Activated CD8-positive, alpha-beta memory T cell treated with anti-CD3 and anti-CD28 coated beads for 1 hour (primary cell): Measurements from ENCODE around the gene REC8.
"Not testable (repeated sequence)": the region's sequence is repeated elsewhere in the genome, so short reads cannot be mapped to it uniquely, and the experiment has no call there.

Experiments used
- DNase-seq, 2 donors: peaks; one replicate each; pipeline ENCODE4 v3.0.0-alpha.2; 2020; ENCODE audit warnings: low read depth in 1 of 2; ENCODE audit errors: extremely low read depth in 1 of 2

Gene REC8

DNA sequence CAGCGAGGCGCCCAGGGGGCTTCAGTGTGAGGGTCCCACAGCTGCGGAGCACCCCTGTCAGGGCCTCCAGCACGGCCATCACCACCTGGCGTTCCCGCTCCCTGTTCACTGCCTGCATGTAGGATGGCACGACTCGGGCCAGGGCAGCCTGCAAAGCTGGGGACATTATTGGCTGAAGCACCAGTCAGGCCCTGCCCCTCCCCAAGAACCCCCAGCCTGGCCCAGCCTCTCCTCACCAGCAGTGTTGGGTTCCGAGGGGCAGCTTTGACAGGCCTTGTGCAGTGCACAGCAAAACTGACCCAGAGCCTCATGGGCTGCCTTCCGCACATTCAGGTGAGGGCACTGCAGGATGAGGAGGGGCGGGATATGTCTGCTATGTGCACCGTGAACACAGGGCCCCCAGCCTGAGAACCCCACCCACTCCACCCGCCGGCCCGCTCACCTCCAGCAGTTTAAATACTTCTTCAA is 11.2 kb downstream of the REC8 start:
- no peak for DNase-seq

DNA sequence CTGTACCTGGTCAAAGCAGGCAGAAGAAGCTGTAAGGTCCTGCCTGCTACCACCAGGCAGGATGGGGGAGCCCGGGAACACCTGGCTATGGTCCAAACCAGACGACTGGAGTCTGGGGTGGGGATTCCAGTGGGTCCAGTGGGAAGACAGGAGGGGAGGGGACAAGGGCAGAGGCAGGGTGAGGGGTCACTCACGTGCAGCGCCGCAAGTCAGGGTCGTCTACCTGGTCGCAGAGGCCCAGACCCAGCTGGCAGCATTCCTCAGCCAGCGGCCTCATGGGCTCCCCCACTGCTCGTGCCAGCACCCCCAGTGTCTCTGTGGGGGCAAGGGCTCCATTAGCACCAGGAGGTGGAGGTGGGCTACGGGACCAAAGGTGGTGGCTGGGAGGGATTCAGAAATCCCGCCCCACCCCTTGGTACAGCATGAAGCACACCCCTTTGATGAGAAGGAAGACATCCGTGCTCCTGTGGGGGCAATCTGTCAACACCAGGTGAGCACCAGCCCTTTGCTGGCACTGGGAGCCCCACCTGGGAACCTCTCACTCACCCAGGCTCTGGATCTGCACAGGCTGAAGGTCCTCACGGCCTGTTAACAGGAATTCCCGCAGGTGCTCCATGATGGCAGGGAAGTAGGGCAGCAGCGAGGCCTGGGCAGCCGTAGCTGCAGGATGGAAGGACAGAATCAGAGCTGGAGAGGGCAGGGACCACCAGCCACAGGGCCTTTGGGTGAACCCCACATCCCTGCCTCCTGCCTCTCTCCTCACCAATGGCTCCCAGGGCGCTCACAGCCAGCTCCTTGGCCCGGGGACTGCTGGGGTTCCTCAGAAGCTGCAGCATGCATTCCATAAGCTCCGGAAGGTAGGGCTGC is 12.5 kb downstream of the REC8 start:
- no peak for DNase-seq

DNA sequence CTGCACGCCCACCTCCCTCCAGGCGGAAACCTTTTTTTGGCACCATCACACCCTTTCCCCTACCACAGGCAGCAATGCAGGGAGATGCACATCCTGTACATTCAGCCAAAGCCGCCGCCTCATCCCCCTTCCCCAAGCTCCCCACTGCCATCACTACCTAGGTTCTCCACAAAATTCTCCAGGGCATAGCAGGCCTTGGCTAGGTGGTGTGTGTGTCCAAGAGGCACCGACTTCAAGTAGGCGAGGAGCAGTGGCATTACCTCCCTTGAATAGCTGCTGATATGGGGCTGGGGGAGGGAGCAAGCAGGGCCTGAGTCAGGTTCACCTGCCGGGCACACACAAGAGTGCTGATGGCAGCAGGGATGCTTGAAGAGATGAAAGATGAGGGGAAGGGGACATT is 13.1 kb downstream of the REC8 start:
- DNase-seq, result no peak

DNA sequence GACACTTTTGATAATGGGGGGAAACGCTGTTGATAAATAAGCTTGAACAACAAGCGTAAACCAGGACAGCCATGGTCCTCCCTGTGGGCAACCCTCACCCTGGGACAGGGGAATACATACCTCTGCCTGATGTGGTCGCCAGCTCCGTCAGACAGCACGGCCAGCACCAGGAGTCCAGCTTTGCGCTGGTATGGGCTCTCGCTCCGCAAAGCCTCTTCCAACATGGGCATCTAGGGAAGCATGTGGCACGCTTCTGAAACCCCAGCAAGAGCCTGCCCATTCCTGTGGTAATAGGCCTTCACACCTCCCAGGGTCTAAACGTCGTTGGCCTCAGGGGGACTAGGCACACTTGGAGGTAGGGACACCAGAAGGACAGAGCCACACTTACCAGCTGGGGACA is 13.9 kb downstream of the REC8 start:
- no peak for DNase-seq

DNA sequence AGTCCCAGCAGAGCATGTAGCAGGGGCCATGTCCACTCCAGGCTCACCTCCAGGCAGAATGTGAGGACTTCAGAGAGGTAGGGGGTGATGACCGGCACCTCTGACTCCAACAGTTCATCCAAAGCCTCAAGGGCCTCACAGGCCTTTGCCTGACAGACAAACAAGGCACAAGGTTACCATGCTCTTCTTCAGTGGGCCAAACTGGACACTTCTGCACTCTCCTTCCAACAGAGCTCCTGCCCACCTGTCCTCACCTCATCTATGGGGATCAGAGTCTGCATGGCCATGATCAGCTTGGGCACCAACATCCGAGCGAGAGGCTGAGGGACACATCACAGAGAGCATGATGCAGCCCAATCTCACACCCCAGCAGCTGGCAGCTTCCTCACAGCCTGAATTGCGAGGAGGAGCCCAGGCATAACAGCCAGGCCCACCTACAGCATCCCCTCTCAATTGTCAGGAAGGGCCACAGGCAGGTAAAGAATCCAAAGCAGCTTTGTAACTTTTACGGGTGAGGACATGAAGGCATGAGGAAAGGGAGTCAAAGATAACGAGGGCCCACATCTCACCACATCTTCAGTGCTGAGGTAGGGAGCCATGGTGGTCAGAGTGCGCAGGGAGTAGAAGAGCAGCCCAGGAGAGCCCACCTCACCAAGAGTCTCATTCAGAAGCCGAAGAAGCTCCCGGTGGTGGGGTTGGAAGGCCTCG is 15.1 kb downstream of the REC8 start:
- no peak for DNase-seq

DNA sequence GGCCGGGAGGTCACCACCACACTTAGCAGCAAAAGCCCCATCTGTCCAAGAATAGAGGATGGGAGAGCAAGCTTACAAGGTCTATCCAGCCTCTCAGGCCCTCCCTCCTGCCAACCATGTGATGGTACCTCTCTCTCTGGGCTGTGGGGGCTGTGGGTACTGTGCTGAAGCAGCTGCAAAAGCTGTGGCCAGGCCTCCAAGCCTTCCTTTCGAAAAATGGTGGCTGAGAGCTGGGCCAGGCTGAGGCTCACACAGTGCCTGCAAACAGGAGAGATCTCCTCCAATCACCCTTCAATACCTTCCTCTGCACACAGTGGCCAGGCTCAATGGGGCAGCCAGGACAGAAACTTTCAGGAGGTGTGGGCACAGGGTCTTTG is 15.6 kb downstream of the REC8 start:
- no peak for DNase-seq

DNA sequence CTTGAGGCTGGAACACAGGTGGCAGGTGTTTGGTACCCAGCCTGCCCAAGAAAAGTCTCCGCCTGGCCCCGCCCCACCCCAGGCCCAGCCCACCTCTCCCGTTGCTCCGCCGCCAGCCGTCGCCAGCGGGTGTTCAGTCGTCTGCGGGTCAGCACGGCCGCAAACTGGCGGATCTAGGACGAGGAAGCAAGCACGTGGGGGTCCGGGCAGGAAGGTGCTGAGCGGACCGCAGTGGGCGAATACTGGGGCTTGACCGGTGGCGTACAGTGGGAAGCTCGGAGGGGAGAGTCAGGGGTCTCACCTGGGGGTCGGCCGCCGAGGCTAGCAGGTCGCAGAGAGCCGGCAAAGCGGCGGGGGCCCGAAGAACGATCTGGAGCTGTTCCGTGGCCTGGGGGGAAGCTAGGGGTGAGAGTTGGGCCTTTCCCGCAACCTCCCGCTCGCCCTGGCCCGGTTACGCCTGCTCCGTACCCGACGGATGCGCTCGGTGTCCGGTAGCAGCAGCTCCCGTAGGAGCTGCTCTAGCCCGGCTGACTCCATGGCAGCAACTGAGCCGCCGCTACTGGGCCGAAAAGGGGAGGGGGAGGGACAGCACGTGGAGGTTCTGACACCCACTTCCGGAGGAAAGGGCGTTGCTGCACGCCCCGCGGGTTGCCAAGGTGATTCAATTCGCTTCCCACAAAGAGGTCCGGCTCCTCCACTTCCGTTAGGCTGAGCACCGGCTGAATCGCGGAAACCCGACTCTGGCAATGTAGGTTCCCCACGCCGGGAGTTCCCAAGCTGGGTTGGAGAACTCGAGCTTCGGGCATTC is 16.6 kb downstream of the REC8 start, which contains the start of gene IPO4:
IPO4 (minus strand) TSS at position 566 of the 808 bp plus-strand sequence; CDS start at position 537, 29 bp downstream.
- DNase-seq, result peak; percentile 89 to 91

DNA sequence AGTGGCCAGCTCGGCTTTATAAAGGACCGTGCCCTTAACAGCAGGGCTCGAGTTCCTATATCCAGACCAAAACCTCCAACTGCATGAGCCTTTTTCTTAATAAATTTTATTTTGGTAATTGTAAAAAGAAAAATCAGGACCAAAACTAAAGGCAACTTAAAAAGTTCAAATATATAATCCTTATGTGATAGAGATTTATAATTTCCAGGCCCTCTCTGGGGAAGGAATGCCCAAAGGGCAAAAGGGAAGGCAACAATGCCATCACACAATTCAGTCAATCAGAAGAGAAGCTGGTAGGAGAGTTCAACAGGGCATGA is 17.1 kb downstream of the REC8 start:
- DNase-seq, result no peak

DNA sequence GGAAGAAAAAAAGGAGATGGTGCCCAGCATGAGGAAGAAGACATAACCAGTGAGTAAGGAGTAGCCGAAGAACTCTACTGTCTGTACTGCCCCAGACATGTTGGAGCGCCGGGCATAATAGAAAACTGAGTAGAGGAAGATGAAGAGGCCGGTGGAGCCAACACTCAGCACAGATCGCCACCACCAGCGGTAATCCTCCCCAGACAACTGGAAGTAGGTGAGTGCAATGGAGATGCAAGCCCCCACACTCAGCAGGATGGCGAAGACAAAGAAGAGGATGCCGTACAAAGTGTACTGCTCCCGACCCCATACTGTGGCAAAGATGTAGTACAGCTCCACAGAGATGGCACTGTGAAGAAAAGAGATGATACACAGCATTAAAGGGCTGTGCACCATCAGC is 17.6 kb downstream of the REC8 start:
- DNase-seq, result no peak

DNA sequence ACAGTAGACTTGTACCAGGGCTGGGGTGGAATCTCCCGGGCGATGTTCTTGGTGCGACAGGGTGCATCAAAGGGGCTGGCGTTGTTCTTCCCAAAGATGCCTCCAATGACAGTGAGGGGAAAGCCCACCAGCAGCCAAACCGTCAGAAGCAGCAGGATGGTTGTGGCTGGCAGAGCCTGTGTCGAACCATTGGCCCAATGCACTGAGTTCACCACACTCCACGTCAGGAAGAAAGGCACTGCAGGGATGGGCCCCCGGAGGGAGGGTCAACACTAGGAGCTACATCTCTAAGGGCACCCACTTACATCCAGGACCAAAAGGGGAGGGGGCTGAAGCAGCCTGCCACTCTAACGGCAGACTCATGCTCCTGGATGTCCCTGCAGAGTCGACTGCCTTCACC is 18.5 kb downstream of the REC8 start:
- DNase-seq, result no peak

DNA sequence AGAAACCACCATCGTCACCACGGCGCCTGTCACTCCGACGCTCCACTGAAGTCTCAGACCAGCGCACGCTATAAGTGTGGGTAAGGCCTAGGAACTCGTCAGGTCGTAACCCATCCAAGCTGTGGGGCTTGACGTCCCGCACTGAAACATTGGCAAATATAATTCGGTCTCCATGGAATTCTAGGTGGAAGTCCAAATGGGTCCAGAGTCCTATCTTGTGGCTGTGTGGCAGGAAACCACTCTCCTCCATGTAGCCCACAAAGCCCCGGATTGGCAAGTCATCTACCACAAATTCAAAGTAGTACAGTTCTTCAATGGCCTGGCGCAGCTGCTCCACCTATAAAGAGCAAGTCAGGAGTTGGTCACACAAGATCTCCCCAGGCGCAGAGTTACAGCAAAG is 21.1 kb downstream of the REC8 start:
- no peak for DNase-seq

DNA sequence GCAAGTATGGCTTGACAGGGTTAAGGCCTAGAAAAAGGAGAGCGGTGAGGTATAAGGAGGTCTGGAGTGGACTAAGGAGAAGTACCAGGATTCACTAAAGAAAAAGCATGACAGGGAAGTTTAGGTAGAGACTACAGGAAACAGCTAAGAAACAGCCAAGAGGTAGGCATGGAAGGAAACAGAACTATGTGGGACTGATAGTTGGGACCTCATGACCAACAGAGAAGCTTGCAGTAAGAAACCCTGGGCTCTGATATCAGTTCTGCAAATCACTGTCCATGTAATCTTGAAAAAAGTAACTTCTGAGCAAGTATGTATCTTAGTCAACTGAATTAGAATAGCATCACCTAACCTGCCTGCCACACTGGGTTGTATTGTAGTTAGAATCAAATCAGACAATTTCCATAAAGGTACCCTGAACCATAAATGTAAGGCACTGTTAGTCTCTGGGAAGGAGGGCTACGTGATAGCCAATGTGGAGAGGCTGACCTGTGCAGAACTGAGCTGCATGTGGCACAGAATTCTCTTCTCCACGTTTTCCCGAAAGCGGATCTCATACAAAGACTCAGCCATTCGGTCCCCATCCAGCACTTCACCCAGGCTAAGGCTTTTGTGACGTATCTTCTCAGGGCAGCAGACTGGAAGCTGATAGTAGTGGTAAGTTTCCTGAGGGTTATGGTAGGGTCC is 22.4 kb downstream of the REC8 start:
- no peak for DNase-seq

DNA sequence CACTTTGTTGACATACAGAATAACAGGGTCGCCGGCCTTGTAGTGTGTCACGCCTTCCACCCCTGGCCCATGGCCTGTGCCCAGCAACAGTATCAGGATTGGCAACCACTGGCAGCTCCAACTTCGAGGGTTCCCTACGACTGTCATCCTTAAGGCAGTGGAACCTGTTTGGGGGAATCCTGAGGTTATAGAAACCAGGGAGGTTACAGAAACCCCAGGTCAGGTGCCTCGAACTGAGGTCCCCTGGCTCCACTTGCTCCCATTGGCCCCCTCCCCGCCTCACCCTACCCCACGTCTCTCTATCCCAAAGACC is 22.9 kb downstream of the REC8 start:
- DNase-seq, result no peak

DNA sequence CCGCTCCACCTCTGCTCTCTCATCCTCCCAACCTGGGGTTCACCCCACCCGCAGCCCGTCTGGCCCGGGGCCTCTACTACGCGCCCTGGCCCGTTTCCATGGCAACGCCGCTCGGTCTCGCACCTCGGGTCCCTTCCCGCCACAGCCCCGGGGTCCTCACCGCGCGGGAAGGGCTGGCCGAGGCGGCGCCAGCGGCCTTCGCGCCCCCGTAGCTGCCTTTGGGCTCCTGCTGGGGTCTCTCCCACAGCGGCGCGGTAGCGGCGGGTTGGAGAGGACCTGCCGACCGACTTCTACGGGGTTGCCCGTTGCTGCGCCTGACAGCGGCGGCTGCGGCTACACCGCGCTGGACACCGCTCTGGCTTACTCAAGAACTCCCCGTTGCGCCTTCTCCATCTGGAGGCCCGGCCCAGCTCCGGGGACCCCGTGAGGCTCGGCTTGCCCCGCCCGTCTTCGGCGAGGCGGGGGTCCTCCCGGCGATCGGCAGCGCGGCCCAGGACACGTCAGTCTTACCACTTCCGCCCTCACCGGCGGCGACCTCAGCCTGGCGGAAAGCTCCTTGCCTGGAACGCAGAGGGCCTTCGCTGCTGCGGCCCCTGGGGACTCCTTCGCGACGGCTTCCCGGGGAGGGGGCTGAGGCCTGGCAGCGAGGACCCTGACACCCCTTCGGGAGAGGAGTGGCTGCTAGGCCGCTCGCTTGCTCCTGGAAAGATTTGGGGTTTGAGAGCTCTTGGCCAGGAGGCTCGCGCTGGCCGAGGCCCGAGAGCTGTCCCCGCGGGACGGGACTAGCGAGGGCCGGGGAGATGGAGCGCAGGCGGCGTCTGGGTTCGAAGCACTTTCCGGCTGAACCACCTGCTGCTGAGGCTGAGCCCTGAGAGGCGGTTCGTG is 23.5 kb downstream of the REC8 start, which contains the start of gene TM9SF1:
TM9SF1 (minus strand) TSS at position 256 of the 885 bp plus-strand sequence. CDS start 422 bp downstream, outside the sequence.
- peak; percentile 79 to 81 for DNase-seq

DNA sequence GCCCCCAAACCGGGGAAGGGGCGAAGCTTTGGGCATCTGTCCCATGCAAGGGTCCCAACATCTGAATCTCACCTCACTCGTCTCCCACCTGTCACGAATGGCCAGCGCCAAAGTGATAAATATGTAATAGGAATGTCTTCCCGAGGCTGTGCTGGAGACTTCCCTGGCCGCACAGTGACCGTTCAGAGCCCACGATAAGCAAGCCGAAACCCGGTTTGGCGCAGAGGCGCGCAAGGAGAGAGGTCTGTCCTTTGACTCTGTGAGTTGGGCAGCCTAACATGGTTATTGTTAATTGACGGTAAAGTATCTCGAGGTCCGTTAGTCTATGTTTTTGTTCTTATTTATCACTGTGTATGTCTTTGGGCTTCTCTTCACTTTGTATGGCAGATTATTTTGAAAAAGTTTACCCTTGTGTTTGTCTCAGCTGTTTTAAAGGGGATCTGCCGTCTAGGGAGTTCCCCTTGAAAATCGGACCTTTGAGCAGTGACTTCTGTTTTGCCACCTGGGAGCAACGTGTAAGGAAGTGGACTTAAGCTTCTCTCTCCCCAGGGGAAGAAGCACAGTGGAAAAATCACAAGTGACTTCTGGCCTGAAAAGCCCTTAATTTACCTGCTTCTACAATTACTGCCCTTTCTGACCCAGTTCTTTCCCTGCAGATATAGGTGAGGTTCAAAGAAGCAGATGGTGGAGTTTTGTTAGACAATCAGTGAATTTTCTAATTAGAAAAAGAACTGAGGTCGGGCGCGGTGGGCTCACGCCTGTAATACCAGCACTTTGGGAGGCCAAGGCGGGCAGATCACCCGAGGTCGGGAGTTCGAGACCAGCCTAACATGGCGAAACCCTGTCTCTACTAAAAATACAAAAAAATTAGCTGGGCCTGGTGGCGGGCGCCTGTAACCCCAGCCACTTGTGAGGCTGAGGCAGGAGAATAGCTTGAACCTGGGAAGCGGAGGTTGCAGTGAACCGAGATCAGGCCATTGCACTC is 24.5 kb downstream of the REC8 start:
- DNase-seq, result no peak

DNA sequence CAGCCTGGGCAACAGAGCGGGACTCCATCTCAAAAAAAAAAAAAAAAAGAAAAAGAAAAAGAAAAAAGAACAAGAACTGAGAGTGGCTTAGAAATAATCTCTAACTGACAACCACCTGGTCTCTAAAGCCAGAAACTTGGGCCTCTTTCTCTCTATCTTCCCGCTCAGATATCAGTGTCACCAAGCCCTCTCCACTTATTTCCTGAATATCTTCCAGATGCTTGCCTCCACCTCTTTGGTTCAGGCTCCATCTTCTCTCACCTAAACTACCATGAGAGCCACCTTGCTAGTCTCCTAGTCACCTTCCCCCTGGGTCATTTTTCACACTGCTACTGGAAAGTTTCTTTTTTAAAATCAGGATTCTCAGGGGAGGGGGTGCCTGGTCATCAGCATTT is 25.2 kb downstream of the REC8 start:
- DNase-seq, result no peak

DNA sequence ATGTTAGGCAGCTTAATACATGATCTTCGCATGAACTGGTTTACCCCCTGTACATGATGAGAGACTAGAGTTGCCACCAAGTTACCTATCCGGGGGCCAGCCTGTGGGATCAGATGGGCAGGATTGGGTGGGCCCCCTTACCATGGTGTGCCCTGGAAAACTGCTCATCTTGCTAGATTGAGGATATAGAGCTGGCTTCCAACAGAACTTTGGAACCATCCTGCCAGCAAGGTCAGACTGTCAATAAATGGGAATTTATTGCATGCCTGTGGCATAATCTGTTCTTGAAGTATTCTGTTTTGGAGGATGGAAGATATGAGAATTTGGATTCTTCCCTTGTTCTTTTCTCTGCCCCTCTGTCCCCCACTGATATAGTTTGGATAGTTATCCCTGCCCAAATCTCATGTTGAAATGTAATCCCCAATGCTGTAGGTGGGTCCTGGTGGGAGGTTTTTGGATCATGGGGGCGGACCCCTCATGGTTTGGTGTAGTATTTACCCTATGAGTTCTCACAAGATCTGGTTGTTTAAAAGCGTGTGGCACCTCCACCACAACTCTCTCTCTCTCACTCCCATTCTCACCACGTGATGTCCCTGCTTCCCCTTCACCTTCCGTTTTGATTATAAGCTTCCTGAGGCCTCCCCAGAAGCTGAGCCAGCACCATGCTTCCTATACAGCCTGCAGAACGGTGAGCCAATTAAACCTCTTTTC is 27.1 kb downstream of the REC8 start:
- DNase-seq, result no peak

DNA sequence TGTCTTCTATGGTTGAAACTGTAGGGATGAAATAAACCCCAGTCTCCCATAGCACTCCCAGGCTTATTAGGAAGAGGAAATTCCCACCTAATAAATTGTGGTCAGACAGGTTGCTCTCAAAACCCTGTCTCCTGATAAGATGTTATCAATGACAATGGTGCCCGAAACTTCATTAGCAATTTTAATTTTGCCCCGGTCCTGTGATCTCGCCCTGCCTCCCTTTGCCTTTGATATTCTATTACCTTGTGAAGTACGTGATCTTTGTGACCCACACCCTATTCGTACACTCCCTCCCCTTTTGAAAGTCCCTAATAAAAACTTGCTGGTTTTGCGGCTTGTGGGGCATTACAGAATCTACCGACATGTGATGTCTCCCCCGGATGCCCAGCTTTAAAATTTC is 30.7 kb downstream of the REC8 start:
- DNase-seq, result not testable (repeated sequence)
